Astrocyte (in vitro differentiated cells and primary cell): ENCODE results near the gene CBFA2T2. TPM values are rescaled to one million over a fixed set of nuclear protein-coding genes. Genes with fewer than 3 reads are reported as not detected.

Experiments used
- DNase-seq: peaks from one replicate; pipeline ENCODE4 v3.0.0-alpha.2; 2010; ENCODE audit warnings: low read depth
- FAIRE-seq: peaks from 2 replicates; lab custom pipeline; 2011; peaks lifted over from hg19 to GRCh38; lab: Jason Lieb, UNC
- H2AFZ ChIP-seq: 2 replicates; pipeline ENCODE4 v1.6.0; 2012; ENCODE audit warnings: low read depth, low read length, inconsistent platforms
- H3K27ac ChIP-seq: 2 replicates; pipeline ENCODE4 v1.5.1; 2011; ENCODE audit warnings: low read depth, low read length, inconsistent platforms
- H3K27me3 ChIP-seq: 2 replicates; pipeline ENCODE4 v1.6.0; 2011; ENCODE audit warnings: low read length, inconsistent platforms; ENCODE audit not compliant: insufficient read depth
- H3K36me3 ChIP-seq: 2 replicates; pipeline ENCODE4 v1.5.1; 2011; ENCODE audit warnings: low read length, inconsistent platforms; ENCODE audit not compliant: insufficient read depth
- H3K4me1 ChIP-seq: 2 replicates; pipeline ENCODE4 v1.5.1; 2011; ENCODE audit warnings: low read length, inconsistent platforms; ENCODE audit not compliant: insufficient read depth
- H3K4me2 ChIP-seq: 2 replicates; pipeline ENCODE4 v1.6.0; 2012; ENCODE audit warnings: low read length, inconsistent platforms
- H3K4me3 ChIP-seq: 2 replicates; pipeline ENCODE4 v1.5.1; 2011; ENCODE audit warnings: low read depth, mild to moderate bottlenecking, low read length, inconsistent platforms; ENCODE audit not compliant: insufficient read depth
- H3K79me2 ChIP-seq: 2 replicates; pipeline ENCODE4 v1.6.0; 2012; ENCODE audit warnings: mild to moderate bottlenecking, low read length, inconsistent platforms; ENCODE audit not compliant: insufficient read depth
- H3K9ac ChIP-seq: 2 replicates; pipeline ENCODE4 v1.6.0; 2012; ENCODE audit warnings: mild to moderate bottlenecking, low read length, inconsistent platforms
- H3K9me3 ChIP-seq: 2 replicates; pipeline ENCODE4 v1.5.1; 2012; ENCODE audit warnings: low read depth, mild to moderate bottlenecking, low read length, inconsistent platforms; ENCODE audit not compliant: insufficient read depth
- H4K20me1 ChIP-seq: 2 replicates; pipeline ENCODE4 v1.6.0; 2012; ENCODE audit warnings: low read length, inconsistent platforms; ENCODE audit not compliant: insufficient read depth
- H3K27ac Mint-ChIP-seq: one replicate; pipeline ENCODE4 v1.8.0; 2021; ENCODE audit warnings: mild to moderate bottlenecking, mixed read lengths; ENCODE audit not compliant: unreplicated experiment
- H3K27me3 Mint-ChIP-seq: one replicate; pipeline ENCODE4 v1.8.0; 2021; ENCODE audit warnings: low read depth, mixed read lengths; ENCODE audit not compliant: unreplicated experiment
- H3K36me3 Mint-ChIP-seq: one replicate; pipeline ENCODE4 v1.8.0; 2021; ENCODE audit warnings: low read depth, mixed read lengths; ENCODE audit not compliant: unreplicated experiment
- H3K4me1 Mint-ChIP-seq: one replicate; pipeline ENCODE4 v1.8.0; 2021; ENCODE audit warnings: low read depth, mixed read lengths; ENCODE audit not compliant: unreplicated experiment
- H3K4me3 Mint-ChIP-seq: one replicate; pipeline ENCODE4 v1.8.0; 2021; ENCODE audit warnings: mild to moderate bottlenecking, moderate library complexity, mixed read lengths; ENCODE audit not compliant: unreplicated experiment
- H3K9me3 Mint-ChIP-seq: one replicate; pipeline ENCODE4 v1.8.0; 2021; ENCODE audit warnings: mild to moderate bottlenecking, mixed read lengths; ENCODE audit not compliant: unreplicated experiment
- EZH2 ChIP-seq: IDR thresholded peaks from 2 replicates; pipeline ENCODE4 v1.6.1; 2012; ENCODE audit warnings: mild to moderate bottlenecking, low read length, inconsistent platforms; ENCODE audit not compliant: insufficient read depth
- total RNA-seq: library from RNA; stranded (reverse); gene quantifications from 2 replicates; pipeline ENCODE4 v1.2.1, GENCODE V29; 2021
- TF ChIP-seq, protein P1 (sequence below): IDR thresholded peaks from 2 replicates; pipeline ENCODE4 v1.5.1; 2011; ENCODE audit warnings: low read depth, mild to moderate bottlenecking, inconsistent platforms, low read length, moderate library complexity; ENCODE audit not compliant: insufficient read depth

CBFA2T2 gene
- total RNA-seq, 1 donor from 2014 or later = 14.6 TPM

- H3K9me3 Mint-ChIP-seq = peaks cover 4% of the 10 kb centered on the region
- Histone ChIP-seq H3K27ac (no peak overlapping the region), H4K20me1 (no peaks in the 10 kb centered on the region), H3K79me2 (no peaks in the 10 kb centered on the region), H3K36me3 (no peaks in the 10 kb centered on the region), H3K4me2 (no peak overlapping the region), H3K4me3 (no peak overlapping the region), H2AFZ (no peak overlapping the region), H3K4me1 (peaks cover 9% of the 10 kb centered on the region), H3K27me3 (no peaks in the 10 kb centered on the region), H3K9me3 (no peaks in the 10 kb centered on the region), H3K9ac (no peak overlapping the region)
- H3K4me3 Mint-ChIP-seq = no peak overlapping the region
- H3K36me3 Mint-ChIP-seq = peaks cover 4% of the 10 kb centered on the region
- DNase-seq = no peak
- TF ChIP-seq, protein P1, sequence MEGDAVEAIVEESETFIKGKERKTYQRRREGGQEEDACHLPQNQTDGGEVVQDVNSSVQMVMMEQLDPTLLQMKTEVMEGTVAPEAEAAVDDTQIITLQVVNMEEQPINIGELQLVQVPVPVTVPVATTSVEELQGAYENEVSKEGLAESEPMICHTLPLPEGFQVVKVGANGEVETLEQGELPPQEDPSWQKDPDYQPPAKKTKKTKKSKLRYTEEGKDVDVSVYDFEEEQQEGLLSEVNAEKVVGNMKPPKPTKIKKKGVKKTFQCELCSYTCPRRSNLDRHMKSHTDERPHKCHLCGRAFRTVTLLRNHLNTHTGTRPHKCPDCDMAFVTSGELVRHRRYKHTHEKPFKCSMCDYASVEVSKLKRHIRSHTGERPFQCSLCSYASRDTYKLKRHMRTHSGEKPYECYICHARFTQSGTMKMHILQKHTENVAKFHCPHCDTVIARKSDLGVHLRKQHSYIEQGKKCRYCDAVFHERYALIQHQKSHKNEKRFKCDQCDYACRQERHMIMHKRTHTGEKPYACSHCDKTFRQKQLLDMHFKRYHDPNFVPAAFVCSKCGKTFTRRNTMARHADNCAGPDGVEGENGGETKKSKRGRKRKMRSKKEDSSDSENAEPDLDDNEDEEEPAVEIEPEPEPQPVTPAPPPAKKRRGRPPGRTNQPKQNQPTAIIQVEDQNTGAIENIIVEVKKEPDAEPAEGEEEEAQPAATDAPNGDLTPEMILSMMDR = no peak
- TF ChIP-seq EZH2 = no peak
- no peak overlapping the region for H3K27ac Mint-ChIP-seq
- H3K4me1 Mint-ChIP-seq = peaks cover 10% of the 10 kb centered on the region
- H3K27me3 Mint-ChIP-seq = peaks cover 5% of the 10 kb centered on the region
- no peak for FAIRE-seq
Measured at GRCh38 chr20:33693741-33694638, 204.1 kb downstream of the CBFA2T2 start.

DNA sequence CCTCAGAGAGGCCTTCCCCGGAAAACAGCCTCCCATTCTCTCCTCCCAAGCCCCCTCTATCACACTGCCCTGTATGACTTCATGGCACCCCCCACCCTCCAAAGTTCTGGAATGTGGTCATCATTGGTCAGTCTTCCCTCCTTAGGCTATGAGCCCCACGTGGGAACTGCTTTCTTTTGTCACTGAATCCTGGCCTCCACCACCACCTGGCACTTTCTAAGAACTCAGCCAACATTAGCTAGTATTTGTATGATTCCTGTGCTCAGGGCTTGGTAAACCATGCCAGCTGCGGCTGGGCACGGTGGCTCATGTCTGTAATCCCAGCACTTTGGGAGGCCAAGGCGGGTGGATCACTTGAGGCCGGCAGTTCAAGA, 204.7 kb downstream of the CBFA2T2 start:
- FAIRE-seq (no peak), DNase-seq (no peak)
- Histone ChIP-seq H4K20me1 (no peaks in the 10 kb centered on the region), H3K4me2 (no peak overlapping the region), H3K79me2 (no peaks in the 10 kb centered on the region), H3K4me1 (peaks cover 7% of the 10 kb centered on the region), H3K4me3 (no peak overlapping the region), H2AFZ (no peak overlapping the region), H3K36me3 (no peaks in the 10 kb centered on the region), H3K9ac (no peak overlapping the region), H3K9me3 (no peaks in the 10 kb centered on the region), H3K27ac (no peak overlapping the region), H3K27me3 (no peaks in the 10 kb centered on the region)
- peaks cover 4% of the 10 kb centered on the region for H3K36me3 Mint-ChIP-seq
- no peak overlapping the region for H3K4me3 Mint-ChIP-seq
- H3K9me3 Mint-ChIP-seq = peaks cover 4% of the 10 kb centered on the region
- peaks cover 10% of the 10 kb centered on the region for H3K4me1 Mint-ChIP-seq
- no peak overlapping the region for H3K27ac Mint-ChIP-seq
- peaks cover 5% of the 10 kb centered on the region for H3K27me3 Mint-ChIP-seq
- TF ChIP-seq, protein P1 = no peak
- no peak for TF ChIP-seq EZH2

GRCh38 chr20:33696448-33696847, 206.6 kb downstream of the CBFA2T2 start:
- Histone ChIP-seq H3K4me2 (no peak overlapping the region), H3K36me3 (no peaks in the 10 kb centered on the region), H3K27ac (no peak overlapping the region), H3K9ac (no peak overlapping the region), H2AFZ (no peak overlapping the region), H4K20me1 (no peaks in the 10 kb centered on the region), H3K4me3 (no peak overlapping the region), H3K27me3 (no peaks in the 10 kb centered on the region), H3K79me2 (no peaks in the 10 kb centered on the region), H3K4me1 (peaks cover 3% of the 10 kb centered on the region), H3K9me3 (no peaks in the 10 kb centered on the region)
- Mint-ChIP-seq H3K4me3 (no peak overlapping the region), H3K27me3 (peaks cover 5% of the 10 kb centered on the region), H3K4me1 (peaks cover 4% of the 10 kb centered on the region), H3K9me3 (peaks cover 6% of the 10 kb centered on the region), H3K27ac (no peak overlapping the region), H3K36me3 (peaks cover 4% of the 10 kb centered on the region)
- FAIRE-seq (no peak), DNase-seq (no peak)
- TF ChIP-seq, protein P1 = no peak
- no peak for TF ChIP-seq EZH2
